Effector memory CD4-positive, alpha-beta T cell (primary cell): Measurements from ENCODE around the gene SUMO4.

ENCODE experiments used
- DNase-seq, 3 donors: peaks; one replicate each; pipeline ENCODE4 v3.0.0-alpha.2; 2020
- H3K27ac ChIP-seq: 2 replicates; pipeline ENCODE4 v1.7.0; 2013; ENCODE audit warnings: mild to moderate bottlenecking, low read length, moderate library complexity; ENCODE audit not compliant: insufficient read depth, poor library complexity, severe bottlenecking
- H3K27me3 ChIP-seq: replicated peaks from 2 replicates; pipeline ENCODE4 v1.7.0; 2013; ENCODE audit warnings: mild to moderate bottlenecking, low read length; ENCODE audit not compliant: insufficient read depth, control insufficient read depth, poor library complexity, severe bottlenecking
- H3K36me3 ChIP-seq: 2 replicates; pipeline ENCODE4 v1.7.0; 2013; ENCODE audit warnings: mild to moderate bottlenecking, low read length, moderate library complexity; ENCODE audit not compliant: control insufficient read depth, insufficient read depth
- H3K4me1 ChIP-seq: 2 replicates; pipeline ENCODE4 v1.7.0; 2013; ENCODE audit warnings: low read length, mild to moderate bottlenecking; ENCODE audit not compliant: control insufficient read depth, insufficient read depth, poor library complexity, severe bottlenecking
- H3K4me3 ChIP-seq: 2 replicates; pipeline ENCODE4 v1.7.0; 2013; ENCODE audit warnings: low read length, low read depth, mild to moderate bottlenecking; ENCODE audit not compliant: insufficient read depth, poor library complexity, severe bottlenecking
- H3K9me3 ChIP-seq: 2 replicates; pipeline ENCODE4 v1.7.0; 2013; ENCODE audit warnings: mild to moderate bottlenecking, low read length, moderate library complexity; ENCODE audit not compliant: control insufficient read depth
- total RNA-seq, 3 donors: gene quantifications; one replicate each; lab custom pipeline; 2026; lab: John Stamatoyannopoulos, UW

Gene SUMO4
- 3.7 to 4.5 (median 4.1) reads per million in 3 donors for total RNA-seq

DNA sequence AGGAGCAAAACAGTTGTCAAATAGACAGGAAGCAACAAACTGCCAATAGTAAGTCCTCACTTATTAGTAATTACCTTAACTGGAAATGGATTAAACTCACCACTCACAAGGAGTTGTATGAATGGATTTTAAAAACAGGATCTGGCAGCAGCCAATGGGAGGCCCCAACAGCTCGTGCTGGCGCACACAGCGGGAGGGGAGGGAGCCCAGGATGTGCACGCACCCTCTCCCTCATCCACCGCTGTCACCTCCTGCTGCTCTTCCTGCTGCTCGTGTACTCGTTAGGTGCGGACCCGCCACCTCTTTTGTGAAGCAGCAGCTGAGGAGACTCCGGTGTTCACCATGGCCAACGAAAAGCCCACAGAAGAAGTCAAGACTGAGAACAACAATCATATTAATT is at the start of gene SUMO4:
TSS of gene SUMO4 (plus strand) at position 213 of the 400 bp plus-strand sequence. CDS start at position 343, 130 bp downstream.
- peaks cover 52% of the 10 kb centered on the region for H3K36me3 ChIP-seq
- no peaks in the 10 kb centered on the region for H3K27me3 ChIP-seq
- H3K4me1 ChIP-seq, result no peaks in the 10 kb centered on the region
- no peak within 1 kb of the TSS for H3K4me3 ChIP-seq
- no peaks in the 10 kb centered on the region for H3K9me3 ChIP-seq
- DNase-seq, result no peak
- no peak within 1 kb of the TSS for H3K27ac ChIP-seq

DNA sequence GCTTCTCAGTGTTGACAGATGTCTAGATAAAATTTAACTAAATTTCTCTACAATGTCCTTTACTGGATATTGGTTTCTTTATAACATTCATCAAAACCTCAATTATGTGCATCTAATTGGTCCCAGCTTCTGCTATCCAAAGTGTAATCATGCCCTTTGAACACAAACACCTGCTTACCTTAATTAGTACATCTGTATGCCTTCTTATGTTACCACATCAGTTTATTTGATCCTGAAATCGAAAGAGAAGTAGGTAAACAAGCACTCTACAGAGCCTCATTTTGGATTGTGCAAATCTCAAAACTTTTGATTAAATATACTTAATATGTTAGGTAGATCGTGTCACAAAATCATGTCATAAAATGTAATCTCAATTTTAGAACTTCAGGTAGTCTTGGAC is 46.1 kb upstream of the SUMO4 start:
- Histone ChIP-seq H3K27ac (no peak overlapping the region), H3K4me1 (peaks cover 3% of the 10 kb centered on the region), H3K9me3 (no peaks in the 10 kb centered on the region), H3K27me3 (no peaks in the 10 kb centered on the region), H3K4me3 (no peak overlapping the region), H3K36me3 (no peaks in the 10 kb centered on the region)
- DNase-seq, result no peak

DNA sequence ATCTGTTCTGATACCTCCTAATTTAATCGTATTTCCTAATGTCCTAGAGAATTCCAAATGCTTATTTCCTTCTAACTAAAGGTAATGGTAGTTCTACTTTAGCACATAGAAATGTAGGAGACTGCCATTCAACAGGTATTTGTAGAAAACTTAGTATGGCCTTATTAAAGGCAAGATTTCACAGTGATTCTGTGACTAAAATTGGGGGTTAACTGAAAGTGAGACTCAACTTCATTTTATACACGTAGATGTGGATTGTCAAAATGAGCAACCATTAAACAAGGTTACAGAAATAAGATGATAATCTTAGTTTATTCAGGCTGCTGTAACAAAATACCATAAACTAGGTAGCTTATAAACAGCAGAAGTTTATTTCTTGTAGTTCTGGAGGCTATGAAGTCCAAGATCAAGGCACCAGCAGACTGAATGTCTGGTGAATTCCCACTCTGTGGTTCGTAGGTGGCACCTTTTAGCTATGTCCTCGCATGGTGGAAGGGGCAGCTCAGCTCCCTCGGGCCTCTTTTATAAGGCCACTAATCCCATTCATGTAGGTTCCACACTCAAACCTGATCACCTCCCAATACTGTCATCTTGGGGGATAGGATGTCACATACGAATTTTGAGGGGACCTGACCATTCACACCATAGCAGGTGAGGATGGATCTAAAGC is 43.8 kb upstream of the SUMO4 start:
- DNase-seq, result no peak
- Histone ChIP-seq H3K9me3 (no peaks in the 10 kb centered on the region), H3K27me3 (no peaks in the 10 kb centered on the region), H3K4me3 (no peak overlapping the region), H3K36me3 (no peaks in the 10 kb centered on the region), H3K27ac (peak overlapping the region; percentile 19), H3K4me1 (peaks cover 9% of the 10 kb centered on the region)

DNA sequence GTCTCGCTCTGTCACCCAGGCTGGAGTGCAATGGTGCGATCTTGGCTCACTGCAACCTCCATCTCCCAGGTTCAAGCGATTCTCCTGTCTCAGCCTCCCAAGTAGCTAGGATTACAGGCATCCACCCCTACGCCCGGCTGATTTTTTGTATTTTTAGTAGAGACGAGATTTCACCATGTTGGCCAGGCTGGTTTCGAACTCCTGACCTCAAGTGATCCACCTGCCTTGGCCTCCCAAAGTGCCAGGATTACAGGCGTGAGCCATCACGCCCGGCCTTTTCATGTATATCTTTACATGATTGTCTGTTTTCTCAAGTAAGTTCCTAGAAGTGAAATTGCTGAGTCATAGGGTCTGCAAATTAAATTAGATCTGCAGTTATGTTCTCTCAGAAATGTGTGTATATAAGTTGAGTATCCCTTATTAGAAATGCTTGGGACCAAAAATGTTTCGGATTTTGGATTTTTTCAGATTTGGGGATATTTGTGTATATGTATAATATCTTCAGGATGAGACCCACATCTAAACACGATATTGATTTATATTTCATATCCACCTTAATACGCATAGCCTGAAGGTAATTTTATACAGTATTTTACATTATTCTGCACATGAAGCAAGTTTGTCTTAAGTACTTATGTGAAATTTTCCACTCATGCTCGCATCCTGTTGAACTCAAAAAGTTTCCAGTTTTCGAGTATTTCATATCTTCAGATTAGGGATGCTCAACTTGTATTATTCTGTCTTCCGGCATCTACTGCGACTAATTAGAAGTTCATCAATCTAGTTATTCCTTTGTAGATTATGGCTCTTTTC is 42.1 kb upstream of the SUMO4 start:
- H3K36me3 ChIP-seq, result no peaks in the 10 kb centered on the region
- no peak overlapping the region for H3K27ac ChIP-seq
- H3K4me3 ChIP-seq, result no peak overlapping the region
- H3K27me3 ChIP-seq, result no peaks in the 10 kb centered on the region
- no peak for DNase-seq
- no peaks in the 10 kb centered on the region for H3K9me3 ChIP-seq
- peaks cover 9% of the 10 kb centered on the region for H3K4me1 ChIP-seq

DNA sequence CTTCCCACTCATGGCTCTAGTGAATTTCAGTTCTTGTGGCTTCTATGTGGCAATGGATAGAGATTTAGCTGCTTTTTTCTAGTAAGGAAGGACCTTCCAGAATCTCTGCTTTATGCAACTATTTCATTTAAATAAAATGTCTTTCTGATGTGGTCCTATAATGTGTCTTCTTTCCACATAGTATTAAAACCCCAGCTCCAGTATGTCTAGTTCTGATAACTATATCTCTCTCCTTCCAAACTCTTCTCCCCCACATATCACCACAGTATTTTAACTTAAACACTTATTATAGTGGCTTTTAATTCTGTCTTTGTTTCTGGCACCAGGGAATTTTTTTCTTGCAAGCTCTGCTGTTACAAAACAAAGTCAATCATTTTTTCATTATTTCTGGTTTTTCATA is 40.6 kb upstream of the SUMO4 start:
- Histone ChIP-seq H3K27me3 (no peaks in the 10 kb centered on the region), H3K4me1 (peaks cover 15% of the 10 kb centered on the region), H3K9me3 (no peaks in the 10 kb centered on the region), H3K36me3 (no peaks in the 10 kb centered on the region), H3K4me3 (no peak overlapping the region), H3K27ac (no peak overlapping the region)
- no peak for DNase-seq

DNA sequence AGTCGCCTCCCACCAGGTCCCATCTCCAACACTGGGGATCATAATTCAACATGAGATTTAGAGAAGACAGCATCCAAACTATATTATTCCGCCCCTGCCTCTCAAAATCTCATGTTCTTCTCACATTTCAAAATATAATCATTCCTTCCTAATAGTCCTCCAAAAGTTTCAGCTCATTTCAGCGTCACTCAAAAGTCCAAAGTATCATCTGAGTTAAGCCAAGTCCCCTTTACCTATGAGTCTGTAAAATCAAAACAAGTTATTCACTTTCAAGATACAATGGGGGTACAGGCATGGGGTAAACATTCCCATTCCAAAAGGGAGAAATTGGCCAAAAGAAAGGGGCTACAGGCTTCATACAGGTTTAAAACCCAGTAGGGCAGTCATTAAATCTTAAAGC is 39.5 kb upstream of the SUMO4 start:
- H3K27me3 ChIP-seq, result no peaks in the 10 kb centered on the region
- H3K4me1 ChIP-seq, result peaks cover 16% of the 10 kb centered on the region
- H3K36me3 ChIP-seq, result no peaks in the 10 kb centered on the region
- H3K9me3 ChIP-seq, result no peaks in the 10 kb centered on the region
- no peak overlapping the region for H3K4me3 ChIP-seq
- no peak overlapping the region for H3K27ac ChIP-seq
- no peak for DNase-seq

DNA sequence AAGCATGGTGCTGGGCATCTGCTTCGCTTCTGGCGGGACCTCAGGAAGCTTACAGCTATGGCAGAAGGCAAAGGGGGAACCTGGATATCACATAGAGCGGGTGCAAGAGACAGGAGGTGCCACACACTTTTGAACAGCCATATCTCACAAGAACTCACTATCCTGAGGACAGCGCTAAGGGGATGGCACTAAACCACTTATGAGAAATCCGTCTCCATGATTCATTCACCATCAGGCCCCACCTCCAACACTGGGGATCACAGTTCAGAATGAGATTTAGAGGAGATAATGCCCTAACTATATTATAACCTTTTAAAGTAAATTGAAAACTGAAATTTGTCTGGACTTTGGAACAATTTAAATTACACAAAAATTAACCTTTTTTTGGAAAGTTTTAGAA is 37.8 kb upstream of the SUMO4 start:
- Histone ChIP-seq H3K27me3 (no peaks in the 10 kb centered on the region), H3K27ac (no peak overlapping the region), H3K36me3 (no peaks in the 10 kb centered on the region), H3K4me1 (peaks cover 25% of the 10 kb centered on the region), H3K9me3 (no peaks in the 10 kb centered on the region), H3K4me3 (no peak overlapping the region)
- no peak for DNase-seq

DNA sequence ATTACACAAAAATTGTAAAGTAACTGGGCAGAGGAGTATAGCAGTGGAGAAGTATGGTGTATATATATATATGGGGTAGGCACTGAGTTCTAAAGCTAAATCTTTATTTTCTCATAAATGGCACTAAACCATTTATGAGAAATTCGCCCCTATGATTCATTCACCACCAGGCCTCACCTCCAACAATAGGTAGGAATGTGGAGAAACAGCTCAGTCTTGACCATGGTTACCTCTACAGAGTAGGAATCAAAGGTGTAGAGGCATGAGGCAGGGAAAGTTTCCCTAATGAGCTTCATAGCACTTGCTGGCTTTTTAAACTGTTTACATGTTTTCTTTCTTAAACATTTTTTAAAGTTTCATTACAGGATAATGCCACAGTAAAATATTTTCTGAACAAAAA is 36.9 kb upstream of the SUMO4 start:
- Histone ChIP-seq H3K4me3 (no peak overlapping the region), H3K9me3 (no peaks in the 10 kb centered on the region), H3K4me1 (peaks cover 32% of the 10 kb centered on the region), H3K27ac (no peak overlapping the region), H3K27me3 (no peaks in the 10 kb centered on the region), H3K36me3 (no peaks in the 10 kb centered on the region)
- no peak for DNase-seq

DNA sequence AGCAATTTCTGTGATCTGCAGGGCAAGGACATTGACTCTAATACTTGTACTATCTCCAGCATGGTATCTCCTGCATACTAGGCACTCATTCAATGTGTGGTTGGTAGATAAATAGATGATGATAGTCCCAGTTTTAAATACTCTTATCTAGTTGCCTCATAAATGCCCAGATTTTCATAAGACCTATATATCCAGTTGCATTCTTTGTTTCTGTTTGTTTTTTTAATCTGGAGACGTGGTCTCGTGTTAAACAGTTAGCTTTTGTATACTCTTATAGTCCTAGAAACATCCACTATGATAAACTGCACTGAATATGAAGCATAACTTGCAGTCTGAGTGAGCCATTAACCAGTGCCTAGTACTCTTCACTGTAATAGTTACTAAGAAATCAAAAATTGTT is 35.5 kb upstream of the SUMO4 start:
- H3K4me1 ChIP-seq, result peaks cover 33% of the 10 kb centered on the region

DNA sequence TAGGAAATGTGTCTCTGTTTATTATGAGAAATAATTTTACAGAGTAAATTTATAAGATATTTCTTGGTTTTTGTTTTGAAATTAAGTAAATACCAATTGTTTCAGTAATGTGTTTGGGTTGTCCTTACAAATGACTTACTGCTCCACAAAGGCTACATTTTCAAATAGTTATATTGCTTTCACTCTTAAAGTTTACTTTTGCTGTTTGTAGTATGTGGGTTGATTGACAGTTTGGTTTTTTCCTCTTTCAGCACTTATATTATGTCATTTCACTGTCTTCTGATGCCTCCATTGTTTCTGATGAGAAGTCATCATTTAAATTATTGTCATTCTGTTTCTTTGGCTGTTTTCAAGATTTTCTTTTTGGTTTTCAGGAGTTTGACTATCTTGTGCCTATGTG is 34.9 kb upstream of the SUMO4 start:
- Histone ChIP-seq H3K27ac (peak overlapping the region; percentile 21), H3K4me3 (no peak overlapping the region), H3K27me3 (no peaks in the 10 kb centered on the region), H3K36me3 (no peaks in the 10 kb centered on the region), H3K4me1 (peaks cover 33% of the 10 kb centered on the region), H3K9me3 (no peaks in the 10 kb centered on the region)
- no peak for DNase-seq

More for the DNA sequence above, 35.5 kb upstream of the SUMO4 start:
- no peaks in the 10 kb centered on the region for H3K36me3 ChIP-seq
- DNase-seq, result no peak
- no peaks in the 10 kb centered on the region for H3K9me3 ChIP-seq
- no peaks in the 10 kb centered on the region for H3K27me3 ChIP-seq
- H3K27ac ChIP-seq, result peak overlapping the region; percentile 31
- H3K4me3 ChIP-seq, result no peak overlapping the region
